K562 (cell line): ENCODE measurements around the gene FOXO3. TPM values are rescaled to one million over a fixed set of nuclear protein-coding genes. Genes with fewer than 3 reads are reported as not detected.

Source experiments
- ARID1B ChIP-seq: fragments of 450-650 bp; IDR thresholded peaks from 2 replicates; pipeline ENCODE4 v1.6.1; 2016; ENCODE audit warnings: antibody characterized with exemption, mild to moderate bottlenecking, inconsistent platforms
- CAMTA2 ChIP-seq: fragments of 250-450 bp; sonication (Bioruptor Pico); conservative IDR thresholded peaks from 2 replicates; pipeline ENCODE4 v1.5.1; 2022
- CBX8 ChIP-seq: fragments of 200-600 bp; sonication (generic); IDR thresholded peaks from 2 replicates; pipeline ENCODE4 v1.6.1; 2012; ENCODE audit warnings: borderline replicate concordance, mixed run types, low read depth, mild to moderate bottlenecking, moderate library complexity, mixed read lengths, low read length, control low read depth, inconsistent platforms; ENCODE audit not compliant: poor library complexity, severe bottlenecking; ENCODE audit errors: extremely low read depth
- CHD4 ChIP-seq: fragments of 200-600 bp; sonication (generic); IDR thresholded peaks from 3 replicates; pipeline ENCODE4 v1.6.1; 2012; ENCODE audit warnings: low read depth, mild to moderate bottlenecking, mixed read lengths, low read length, inconsistent platforms; ENCODE audit not compliant: insufficient read depth, insufficient replicate concordance, poor library complexity, severe bottlenecking
- CREM ChIP-seq: IDR thresholded peaks from 2 replicates; pipeline ENCODE4 v1.6.1; 2014; ENCODE audit warnings: antibody characterized with exemption, low read depth
- EHMT2 ChIP-seq: fragments of 450-650 bp; IDR thresholded peaks from 2 replicates; pipeline ENCODE4 v1.6.1; 2018; ENCODE audit warnings: antibody characterized with exemption
- L3MBTL2 ChIP-seq: fragments of 450-650 bp; IDR thresholded peaks from 2 replicates; pipeline ENCODE4 v1.6.1; 2016; ENCODE audit warnings: mild to moderate bottlenecking, moderate library complexity
- PHB ChIP-seq: fragments of 250-450 bp; sonication (Bioruptor Pico); IDR thresholded peaks from 2 replicates; pipeline ENCODE4 v1.5.0; 2021
- RFX7 ChIP-seq: fragments of 250-450 bp; sonication (Bioruptor Pico); IDR thresholded peaks from 2 replicates; pipeline ENCODE4 v1.5.1; 2021; ENCODE audit warnings: mild to moderate bottlenecking
- SFPQ ChIP-seq: fragments of 200-400 bp; formaldehyde crosslinking; IDR thresholded peaks from 2 replicates; pipeline ENCODE4 v1.6.1; 2017; ENCODE audit warnings: mild to moderate bottlenecking, low read depth, low read length, moderate library complexity
- SIRT6 ChIP-seq: IDR thresholded peaks from one replicate; pipeline ENCODE4 v1.6.1; 2012; ENCODE audit warnings: low read depth, mild to moderate bottlenecking, control low read depth, inconsistent platforms, low read length, moderate library complexity
- SP1 ChIP-seq: sonication (generic); formaldehyde crosslinking; IDR thresholded peaks from 2 replicates; pipeline ENCODE4 v1.8.1; 2022; ENCODE audit warnings: mild to moderate bottlenecking, missing genetic modification reagents
- THAP7 ChIP-seq: fragments of 250-450 bp; sonication (Bioruptor Pico); IDR thresholded peaks from 2 replicates; pipeline ENCODE4 v1.5.0; 2021
- UBTF ChIP-seq, 2 experiments: IDR thresholded peaks; 2 replicates each; pipeline ENCODE4 v1.6.1; 2012; ENCODE audit warnings: improper control_type of control experiment in 2 of 2, low read depth in 2 of 2, low read length in 2 of 2, borderline replicate concordance in 1 of 2
- ZC3H8 ChIP-seq: fragments of 450-650 bp; IDR thresholded peaks from 2 replicates; pipeline ENCODE4 v1.6.1; 2017
- ZMIZ1 ChIP-seq, 2 experiments: fragments of 150-350 bp in 1 of 2; IDR thresholded peaks; 2 replicates each; pipeline ENCODE4 v1.6.1; 2012 to 2016; ENCODE audit warnings: low read depth in 2 of 2, low read length in 2 of 2, mild to moderate bottlenecking in 1 of 2, moderate library complexity in 1 of 2
- ZNF121 ChIP-seq: sonication (generic); formaldehyde crosslinking; conservative IDR thresholded peaks from 2 replicates; pipeline ENCODE4 v1.8.0; 2022; ENCODE audit warnings: missing genetic modification reagents
- ZNF408 ChIP-seq: fragments of 250-450 bp; sonication (Bioruptor Pico); IDR thresholded peaks from 2 replicates; pipeline ENCODE4 v1.4.0; 2020; ENCODE audit warnings: low read depth, mild to moderate bottlenecking, moderate library complexity
- ZNF644 ChIP-seq: fragments of 200-800 bp; sonication (Bioruptor generic); IDR thresholded peaks from 2 replicates; pipeline ENCODE4 v1.6.1; 2016; ENCODE audit warnings: low read depth, missing genetic modification characterization, missing compliant biosample characterization
- polyA plus RNA-seq, 8 experiments: library from polyadenylated mRNA; depleted of rRNA in 4 of 8; stranded (reverse) in 5 of 8; unstranded in 3 of 8; fragments of >200 nt; fragmentation: Nextera tagmentation in 2 of 8; fragmentation: Illumina TruSeq in 1 of 8; extraction: Ambion mirVana in 2 of 8; extraction: Trizol in 1 of 8; gene quantifications; 2 replicates each; pipeline versions ENCODE4 v1.2.1 to v1.2.3, GENCODE V29; 2011 to 2014; ENCODE audit warnings: inconsistent platforms in 1 of 8, missing spikeins in 1 of 8
- total RNA-seq, 7 experiments: library from RNA; depleted of rRNA in 6 of 7; stranded (reverse); fragments of >200 nt in 6 of 7; fragmentation: Illumina TruSeq in 2 of 7; extraction: Trizol in 2 of 7; gene quantifications; 2 replicates each; pipeline versions ENCODE4 v1.2.1 to v1.2.3, GENCODE V29; 2011 to 2021; ENCODE audit warnings: low replicate concordance in 1 of 7

FOXO3 gene
- total and polyA plus RNA-seq, 9 of the 15 experiments (the other 6 are each of a cell fraction or from before 2014, with no cell fraction given), result 3.0 to 14.6 (median 6.0) TPM

GRCh38 chr6:108578595-108579327, 18.0 kb downstream of the FOXO3 start (continued):
- TF ChIP-seq ZNF644 (tag) (no peak), ARID1B (peak; percentile 98), L3MBTL2 (peak; percentile 63; the same call in 1 of the 2 replicates), SFPQ (no peak), ZMIZ1 (IDR thresholded peaks at IDR 0.05; ENCODE audit: low read depth in 2 of 2, low read length in 2 of 2) (peak in 1 of 2 experiments; percentile 83; a peak in 2 of 4 replicates), CBX8 (no peak), ZNF121 (CRISPR knock-in tag) (no peak), CAMTA2 (CRISPR knock-in tag) (no peak), SIRT6 (no peak), THAP7 (no peak), PHB (CRISPR knock-in tag) (no peak), ZNF408 (CRISPR knock-in tag) (no peak), EHMT2 (no peak), CREM (peak; percentile 80), CHD4 (no peak), UBTF (IDR thresholded peaks at IDR 0.05; ENCODE audit: borderline replicate concordance in 1 of 2, low read depth in 2 of 2, low read length in 2 of 2) (no peak; a peak in 1 of 4 replicates), SP1 (CRISPR knock-in tag) (peak; percentile 41; the same call in 1 of the 2 replicates), RFX7 (CRISPR knock-in tag) (no peak), ZC3H8 (no peak)
